HEK293 (cell line): ENCODE measurements around the gene ETV1.

Source experiments
- CTCF ChIA-PET: fragments of 350-600 bp; formaldehyde crosslinking; extraction: SDS; loops from one replicate; lab custom pipeline; 2021; ENCODE audit warnings: antibody characterized with exemption; lab: Yijun Ruan, JAX
- POLR2A ChIA-PET: fragments of 300-600 bp; formaldehyde crosslinking; extraction: SDS; loops from one replicate; lab custom pipeline; 2020; ENCODE audit warnings: antibody characterized with exemption, inconsistent platforms; lab: Yijun Ruan, JAX
- H3K27ac ChIP-seq: fragments of 200-500 bp; sonication (Bioruptor generic); 2 replicates; pipeline ENCODE4 v1.5.1; 2014; ENCODE audit warnings: low read depth, low read length, control low read depth, inconsistent platforms; ENCODE audit errors: extremely low read depth
- H3K36me3 ChIP-seq, 2 experiments: fragments of 200-500 bp in 1 of 2; sonication (Bioruptor generic) in 1 of 2; 1 replicate in 1 of 2; 2 replicates in 1 of 2; pipeline ENCODE4 v1.5.1; 2014 to 2017; ENCODE audit warnings: inconsistent platforms in 2 of 2, low read length in 2 of 2; ENCODE audit not compliant: control insufficient read depth in 2 of 2, insufficient read depth in 1 of 2
- H3K4me1 ChIP-seq: fragments of 200-500 bp; sonication (Bioruptor generic); 2 replicates; pipeline ENCODE4 v1.5.1; 2014; ENCODE audit warnings: mild to moderate bottlenecking, low read length, inconsistent platforms; ENCODE audit not compliant: control insufficient read depth, insufficient read depth
- H3K4me3 ChIP-seq: 2 replicates; pipeline ENCODE4 v1.5.1; 2011; ENCODE audit warnings: low read depth, mild to moderate bottlenecking, control low read depth, low read length, moderate library complexity
- H3K9me3 ChIP-seq: fragments of 200-500 bp; sonication (Bioruptor generic); 2 replicates; pipeline ENCODE4 v1.5.1; 2014; ENCODE audit warnings: low read depth, low read length, inconsistent platforms; ENCODE audit not compliant: control insufficient read depth, insufficient read depth
- FEZF1 ChIP-seq: fragments of 450-650 bp; formaldehyde crosslinking; IDR thresholded peaks from 2 replicates; pipeline ENCODE4 v1.5.1; 2016; ENCODE audit warnings: missing biosample characterization, missing genetic modification characterization
- GLI2 ChIP-seq: fragments of 450-650 bp; formaldehyde crosslinking; IDR thresholded peaks from 2 replicates; pipeline ENCODE4; 2017; ENCODE audit warnings: missing biosample characterization, missing genetic modification characterization, low read depth, borderline replicate concordance
- MEIS1 ChIP-seq: sonication (generic); formaldehyde crosslinking; IDR thresholded peaks from 2 replicates; pipeline ENCODE4 v1.8.1; 2022; ENCODE audit warnings: missing genetic modification reagents, mild to moderate bottlenecking, borderline replicate concordance
- SALL2 ChIP-seq: fragments of 450-650 bp; formaldehyde crosslinking; IDR thresholded peaks from 2 replicates; pipeline ENCODE4 v1.5.0; 2017; ENCODE audit warnings: missing biosample characterization, mild to moderate bottlenecking, missing genetic modification characterization, borderline replicate concordance
- SP7 ChIP-seq: fragments of 450-650 bp; formaldehyde crosslinking; IDR thresholded peaks from 2 replicates; pipeline ENCODE4 v1.5.1; 2016; ENCODE audit warnings: missing biosample characterization, missing genetic modification characterization
- WT1 ChIP-seq: fragments of 450-650 bp; formaldehyde crosslinking; IDR thresholded peaks from 2 replicates; pipeline ENCODE4 v1.5.1; 2016; ENCODE audit warnings: missing biosample characterization, missing genetic modification characterization
- ZIC2 ChIP-seq: fragments of 450-650 bp; formaldehyde crosslinking; IDR thresholded peaks from 2 replicates; pipeline ENCODE4 v1.5.1; 2016; ENCODE audit warnings: missing biosample characterization, missing genetic modification characterization
- ZNF146 ChIP-seq: fragments of 450-650 bp; formaldehyde crosslinking; IDR thresholded peaks from 2 replicates; pipeline ENCODE4 v1.5.1; 2016; ENCODE audit warnings: missing biosample characterization, missing genetic modification characterization
- ZNF148 ChIP-seq: fragments of 450-650 bp; formaldehyde crosslinking; IDR thresholded peaks from 2 replicates; pipeline ENCODE4 v1.5.0; 2017; ENCODE audit warnings: missing biosample characterization, missing genetic modification characterization, borderline replicate concordance
- ZNF155 ChIP-seq: fragments of 450-650 bp; formaldehyde crosslinking; IDR thresholded peaks from 2 replicates; pipeline ENCODE4 v1.5.1; 2016; ENCODE audit warnings: missing biosample characterization, missing genetic modification characterization
- ZNF175 ChIP-seq: fragments of 450-650 bp; formaldehyde crosslinking; IDR thresholded peaks from 2 replicates; pipeline ENCODE4 v1.5.1; 2016; ENCODE audit warnings: missing biosample characterization, missing genetic modification characterization
- ZNF184 ChIP-seq: fragments of 450-650 bp; IDR thresholded peaks from 2 replicates; pipeline ENCODE4 v1.5.1; 2018; ENCODE audit warnings: missing biosample characterization, mild to moderate bottlenecking, missing genetic modification characterization
- ZNF2 ChIP-seq: fragments of 450-650 bp; formaldehyde crosslinking; IDR thresholded peaks from 2 replicates; pipeline ENCODE4 v1.5.1; 2016; ENCODE audit warnings: missing biosample characterization, missing genetic modification characterization
- ZNF274 ChIP-seq, 2 experiments: fragments of 200-500 bp in 1 of 2; fragments of 450-650 bp in 1 of 2; sonication (Bioruptor generic) in 1 of 2; formaldehyde crosslinking in 1 of 2; IDR thresholded peaks; 2 replicates each; pipeline versions ENCODE4 v1.5.1 to v1.6.1; 2014 to 2016; ENCODE audit warnings: borderline replicate concordance in 1 of 2, inconsistent platforms in 1 of 2, low read length in 1 of 2, missing biosample characterization in 1 of 2, missing genetic modification characterization in 1 of 2
- ZNF555 ChIP-seq: fragments of 450-650 bp; formaldehyde crosslinking; conservative IDR thresholded peaks from 2 replicates; pipeline ENCODE4 v1.5.1; 2017; ENCODE audit warnings: missing biosample characterization, mild to moderate bottlenecking, missing genetic modification characterization, inconsistent platforms
- ZNF560 ChIP-seq: fragments of 450-650 bp; formaldehyde crosslinking; IDR thresholded peaks from 2 replicates; pipeline ENCODE4 v1.5.1; 2017; ENCODE audit warnings: missing biosample characterization, missing genetic modification characterization, borderline replicate concordance
- ZNF571 ChIP-seq: fragments of 450-650 bp; formaldehyde crosslinking; IDR thresholded peaks from 2 replicates; pipeline ENCODE4 v1.5.0; 2017; ENCODE audit warnings: missing biosample characterization, missing genetic modification characterization
- ZNF664 ChIP-seq: fragments of 450-650 bp; formaldehyde crosslinking; IDR thresholded peaks from 2 replicates; pipeline ENCODE4 v1.5.1; 2016; ENCODE audit warnings: missing biosample characterization, missing genetic modification characterization
- ZNF76 ChIP-seq: fragments of 450-650 bp; formaldehyde crosslinking; IDR thresholded peaks from 2 replicates; pipeline ENCODE4; 2016; ENCODE audit warnings: low read depth, missing biosample characterization, missing genetic modification characterization, borderline replicate concordance
- ZNF785 ChIP-seq: fragments of 450-650 bp; formaldehyde crosslinking; IDR thresholded peaks from 2 replicates; pipeline ENCODE4 v1.5.1; 2016; ENCODE audit warnings: missing biosample characterization, missing genetic modification characterization
- ZNF791 ChIP-seq: fragments of 450-650 bp; formaldehyde crosslinking; IDR thresholded peaks from 2 replicates; pipeline ENCODE4 v1.5.1; 2016; ENCODE audit warnings: missing biosample characterization, missing genetic modification characterization
- TF ChIP-seq, protein P1 (sequence below): fragments of 450-650 bp; IDR thresholded peaks from 2 replicates; pipeline ENCODE4 v1.5.1; 2018; ENCODE audit warnings: missing biosample characterization, missing genetic modification characterization
- TF ChIP-seq, protein P2 (sequence below): fragments of 450-650 bp; formaldehyde crosslinking; IDR thresholded peaks from 2 replicates; pipeline ENCODE4 v1.5.1; 2016; ENCODE audit warnings: missing biosample characterization, missing genetic modification characterization

ETV1 gene

DNA sequence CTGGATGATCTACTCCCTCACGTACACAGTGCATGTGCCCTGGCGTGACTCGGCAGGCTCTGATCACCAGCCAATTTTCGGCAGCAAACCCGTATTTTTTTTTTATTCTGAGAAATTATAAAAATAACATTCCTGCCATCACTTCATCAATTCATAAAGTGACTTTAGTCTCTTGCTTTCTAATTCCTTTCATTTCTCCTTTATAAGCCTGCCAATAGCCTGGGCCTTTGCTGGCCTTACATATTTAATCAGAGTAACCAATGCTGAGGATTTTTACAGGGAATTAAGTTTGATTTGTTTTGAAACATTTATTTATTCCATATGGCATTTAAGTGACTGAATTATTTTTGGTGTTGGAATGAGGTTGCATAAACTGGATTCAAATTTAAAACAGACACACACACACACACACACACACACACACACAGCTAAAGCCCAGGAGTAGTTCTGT, 140.8 kb downstream of the ETV1 start (continued):
- TF ChIP-seq, protein P1, sequence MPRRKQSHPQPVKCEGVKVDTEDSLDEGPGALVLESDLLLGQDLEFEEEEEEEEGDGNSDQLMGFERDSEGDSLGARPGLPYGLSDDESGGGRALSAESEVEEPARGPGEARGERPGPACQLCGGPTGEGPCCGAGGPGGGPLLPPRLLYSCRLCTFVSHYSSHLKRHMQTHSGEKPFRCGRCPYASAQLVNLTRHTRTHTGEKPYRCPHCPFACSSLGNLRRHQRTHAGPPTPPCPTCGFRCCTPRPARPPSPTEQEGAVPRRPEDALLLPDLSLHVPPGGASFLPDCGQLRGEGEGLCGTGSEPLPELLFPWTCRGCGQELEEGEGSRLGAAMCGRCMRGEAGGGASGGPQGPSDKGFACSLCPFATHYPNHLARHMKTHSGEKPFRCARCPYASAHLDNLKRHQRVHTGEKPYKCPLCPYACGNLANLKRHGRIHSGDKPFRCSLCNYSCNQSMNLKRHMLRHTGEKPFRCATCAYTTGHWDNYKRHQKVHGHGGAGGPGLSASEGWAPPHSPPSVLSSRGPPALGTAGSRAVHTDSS (tag by site-specific recombination), result no peak
- TF ChIP-seq ZNF560, result no peak
- TF ChIP-seq ZNF791 (tag by site-specific recombination), result no peak
- TF ChIP-seq ZNF184 (tag by site-specific recombination), result no peak
- TF ChIP-seq ZNF555, result no peak
- no peak for TF ChIP-seq ZNF785 (tag by site-specific recombination)
- TF ChIP-seq SALL2 (tag by site-specific recombination), result no peak
- TF ChIP-seq ZNF175, result no peak

DNA sequence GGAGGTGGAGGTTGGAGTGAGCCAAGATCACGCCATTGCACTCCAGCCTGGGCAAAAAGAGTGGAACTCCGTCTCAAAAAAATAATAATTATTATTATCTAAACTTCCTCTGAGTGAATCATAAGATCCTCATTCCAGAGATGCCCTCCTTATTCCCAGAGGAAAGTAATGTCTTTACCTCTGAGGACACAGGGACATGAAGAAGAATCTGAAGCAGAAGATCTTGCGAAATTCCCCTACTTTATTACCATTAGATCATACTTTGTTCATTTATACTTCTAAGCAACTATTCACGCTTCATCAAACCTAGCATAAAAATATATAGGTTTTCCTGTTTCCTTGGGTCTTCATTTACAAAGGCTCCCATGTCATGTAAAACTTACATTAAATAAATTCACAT, 143.1 kb downstream of the ETV1 start:
- H3K36me3 ChIP-seq, result no peaks in the 10 kb centered on the region
- no peaks in the 10 kb centered on the region for H3K9me3 ChIP-seq
- no peak for TF ChIP-seq ZNF274 (IDR thresholded peaks at IDR 0.05; ENCODE audit: low read length)
- no peak for TF ChIP-seq ZNF274 (tag by site-specific recombination; IDR thresholded peaks at IDR 0.05; ENCODE audit: borderline replicate concordance)
- TF ChIP-seq FEZF1 (tag by site-specific recombination), result no peak
- TF ChIP-seq ZNF571 (tag by site-specific recombination), result no peak
- TF ChIP-seq GLI2 (tag by site-specific recombination), result no peak
- no peak for TF ChIP-seq ZNF664 (tag by site-specific recombination)
- TF ChIP-seq WT1 (tag by site-specific recombination), result no peak
- H3K4me1 ChIP-seq, result peaks cover 8% of the 10 kb centered on the region
- no peak overlapping the region for H3K27ac ChIP-seq
- ChIA-PET POLR2A (no interaction called here), CTCF (no interaction called here)
- H3K4me3 ChIP-seq, result no peak overlapping the region

- H3K27ac ChIP-seq, result no peak overlapping the region
- TF ChIP-seq ZNF148 (tag by site-specific recombination) (no peak), MEIS1 (CRISPR knock-in tag) (no peak)
- peaks cover 6% of the 10 kb centered on the region for H3K4me1 ChIP-seq
- no peaks in the 10 kb centered on the region for H3K9me3 ChIP-seq
- no peak overlapping the region for H3K4me3 ChIP-seq
- ChIA-PET POLR2A (no interaction called here), CTCF (no interaction called here)
- no peaks in the 10 kb centered on the region for H3K36me3 ChIP-seq
Observed at GRCh38 chr7:13845601-13846000, 143.9 kb downstream of the ETV1 start.

- Histone ChIP-seq H3K4me3 (no peak overlapping the region), H3K27ac (no peak overlapping the region), H3K9me3 (no peaks in the 10 kb centered on the region), H3K36me3 (no peaks in the 10 kb centered on the region), H3K4me1 (no peaks in the 10 kb centered on the region)
- ChIA-PET CTCF (no interaction called here), POLR2A (no interaction called here)
- no peak for TF ChIP-seq WT1 (tag by site-specific recombination)
- TF ChIP-seq ZIC2 (tag by site-specific recombination), result no peak
- TF ChIP-seq ZNF2 (tag by site-specific recombination), result no peak
- no peak for TF ChIP-seq ZNF76 (tag by site-specific recombination)
- TF ChIP-seq, protein P2, sequence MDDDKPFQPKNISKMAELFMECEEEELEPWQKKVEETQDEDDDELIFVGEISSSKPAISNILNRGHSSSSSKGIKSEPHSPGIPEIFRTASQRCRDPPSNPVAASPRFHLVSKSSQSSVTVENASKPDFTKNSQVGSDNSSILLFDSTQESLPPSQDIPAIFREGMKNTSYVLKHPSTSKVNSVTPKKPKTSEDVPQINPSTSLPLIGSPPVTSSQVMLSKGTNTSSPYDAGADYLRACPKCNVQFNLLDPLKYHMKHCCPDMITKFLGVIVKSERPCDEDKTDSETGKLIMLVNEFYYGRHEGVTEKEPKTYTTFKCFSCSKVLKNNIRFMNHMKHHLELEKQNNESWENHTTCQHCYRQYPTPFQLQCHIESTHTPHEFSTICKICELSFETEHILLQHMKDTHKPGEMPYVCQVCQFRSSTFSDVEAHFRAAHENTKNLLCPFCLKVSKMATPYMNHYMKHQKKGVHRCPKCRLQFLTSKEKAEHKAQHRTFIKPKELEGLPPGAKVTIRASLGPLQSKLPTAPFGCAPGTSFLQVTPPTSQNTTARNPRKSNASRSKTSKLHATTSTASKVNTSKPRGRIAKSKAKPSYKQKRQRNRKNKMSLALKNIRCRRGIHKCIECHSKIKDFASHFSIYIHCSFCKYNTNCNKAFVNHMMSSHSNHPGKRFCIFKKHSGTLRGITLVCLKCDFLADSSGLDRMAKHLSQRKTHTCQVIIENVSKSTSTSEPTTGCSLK (tag by site-specific recombination), result no peak
- TF ChIP-seq ZNF155 (tag by site-specific recombination), result no peak
- no peak for TF ChIP-seq SP7 (tag by site-specific recombination)
- no peak for TF ChIP-seq ZNF146 (tag by site-specific recombination)
Observed at GRCh38 chr7:13844954-13845353, 144.5 kb downstream of the ETV1 start.
